Trophoblast cell (in vitro differentiated cells and primary cell): Measurements from ENCODE around the gene ACACB.

Experiments used
- DNase-seq, 2 donors: peaks; one replicate each; pipeline ENCODE4 v3.0.0-alpha.2; 2016
- H2AFZ ChIP-seq: 2 replicates; pipeline ENCODE4 v1.6.1; 2013; ENCODE audit warnings: low read length, moderate library complexity, mild to moderate bottlenecking; ENCODE audit not compliant: insufficient read depth, poor library complexity
- H2AK5ac ChIP-seq: 2 replicates; pipeline ENCODE4 v1.6.1; 2013; ENCODE audit warnings: mild to moderate bottlenecking, low read length
- H2BK120ac ChIP-seq: 2 replicates; pipeline ENCODE4 v1.6.1; 2013; ENCODE audit warnings: low read length, mild to moderate bottlenecking, moderate library complexity; ENCODE audit not compliant: insufficient read depth, poor library complexity
- H2BK12ac ChIP-seq: 2 replicates; pipeline ENCODE4 v1.6.1; 2013; ENCODE audit warnings: mild to moderate bottlenecking, low read length, moderate library complexity
- H2BK5ac ChIP-seq: 2 replicates; pipeline ENCODE4 v1.6.1; 2013; ENCODE audit warnings: low read length, low read depth, moderate library complexity, mild to moderate bottlenecking; ENCODE audit not compliant: poor library complexity
- H3K14ac ChIP-seq: 2 replicates; pipeline ENCODE4 v1.6.1; 2013; ENCODE audit warnings: mild to moderate bottlenecking, low read length
- H3K18ac ChIP-seq: 2 replicates; pipeline ENCODE4 v1.6.1; 2013; ENCODE audit warnings: mild to moderate bottlenecking, low read length
- H3K23ac ChIP-seq: 2 replicates; pipeline ENCODE4 v1.6.1; 2013; ENCODE audit warnings: low read length
- H3K27ac ChIP-seq: 2 replicates; pipeline ENCODE4 v1.5.1; 2013; ENCODE audit warnings: low read depth, mild to moderate bottlenecking, inconsistent platforms, low read length, moderate library complexity
- H3K27me3 ChIP-seq: 2 replicates; pipeline ENCODE4 v1.6.1; 2013; ENCODE audit warnings: inconsistent platforms, mild to moderate bottlenecking, low read length, moderate library complexity; ENCODE audit not compliant: insufficient read depth
- H3K36me3 ChIP-seq, 2 experiments: 1 replicate in 1 of 2; 2 replicates in 1 of 2; pipeline ENCODE4 v1.6.1; 2013; ENCODE audit warnings: low read length in 2 of 2, mild to moderate bottlenecking in 2 of 2, moderate library complexity in 1 of 2; ENCODE audit not compliant: insufficient read depth in 2 of 2, control insufficient read depth in 1 of 2
- H3K4ac ChIP-seq: 2 replicates; pipeline ENCODE4 v1.6.1; 2013; ENCODE audit warnings: low read depth, mild to moderate bottlenecking, low read length, moderate library complexity
- H3K4me1 ChIP-seq, 2 experiments: 1 replicate in 1 of 2; 2 replicates in 1 of 2; pipeline ENCODE4 v1.6.1; 2013; ENCODE audit warnings: low read length in 2 of 2, mild to moderate bottlenecking in 2 of 2, moderate library complexity in 1 of 2; ENCODE audit not compliant: insufficient read depth in 2 of 2, control insufficient read depth in 1 of 2
- H3K4me2 ChIP-seq: 2 replicates; pipeline ENCODE4 v1.6.1; 2013; ENCODE audit warnings: inconsistent platforms, mild to moderate bottlenecking, low read length, moderate library complexity
- H3K4me3 ChIP-seq: 2 replicates; pipeline ENCODE4 v1.5.1; 2013; ENCODE audit warnings: mild to moderate bottlenecking, low read depth, low read length, inconsistent platforms
- H3K79me1 ChIP-seq: one replicate; pipeline ENCODE4 v1.6.1; 2013; ENCODE audit warnings: low read length
- H3K79me2 ChIP-seq: 2 replicates; pipeline ENCODE4 v1.6.1; 2013; ENCODE audit warnings: low read length, mild to moderate bottlenecking; ENCODE audit not compliant: control insufficient read depth, insufficient read depth, poor library complexity
- H3K9ac ChIP-seq: 2 replicates; pipeline ENCODE4 v1.6.1; 2013; ENCODE audit warnings: mild to moderate bottlenecking, low read length
- H3K9me3 ChIP-seq: 2 replicates; pipeline ENCODE4 v1.6.1; 2013; ENCODE audit warnings: low read depth, mild to moderate bottlenecking, control low read depth, inconsistent platforms, low read length; ENCODE audit not compliant: insufficient read depth
- H4K12ac ChIP-seq: 2 replicates; pipeline ENCODE4 v1.6.1; 2013; ENCODE audit warnings: low read depth, mild to moderate bottlenecking, low read length, moderate library complexity
- H4K8ac ChIP-seq: 2 replicates; pipeline ENCODE4 v1.6.1; 2013; ENCODE audit warnings: low read depth, mild to moderate bottlenecking, low read length, moderate library complexity
- H4K91ac ChIP-seq: one replicate; pipeline ENCODE4 v1.6.1; 2013; ENCODE audit warnings: low read depth, mild to moderate bottlenecking, low read length, moderate library complexity
- WGBS: extraction: QIAGEN DNeasy Blood & Tissue Kit; methylation state at CpG from one replicate; pipeline ENCODE4 v1.1.7; 2013; ENCODE audit warnings: missing lambda C conversion rate; ENCODE audit not compliant: insufficient read length, insufficient coverage; ENCODE audit errors: extremely low coverage; 5-methylcytosine and 5-hydroxymethylcytosine counted together

Gene ACACB

GRCh38 chr12:109271418-109271817 is 155.0 kb downstream of the ACACB start:
- Histone ChIP-seq H3K4me2 (no peak overlapping the region), H2AK5ac (no peak overlapping the region), H2AFZ (no peak overlapping the region), H3K23ac (no peak overlapping the region), H3K9ac (no peak overlapping the region), H3K27ac (no peak overlapping the region), H3K27me3 (no peaks in the 10 kb centered on the region), H4K91ac (no peak overlapping the region), H2BK120ac (no peak overlapping the region), H3K18ac (no peak overlapping the region), H3K4me1 (no peaks in the 10 kb centered on the region), H3K79me2 (no peaks in the 10 kb centered on the region), H3K36me3 (no peaks in the 10 kb centered on the region), H3K14ac (no peak overlapping the region), H3K9me3 (peaks cover 2% of the 10 kb centered on the region), H3K4me3 (no peak overlapping the region), H2BK5ac (no peak overlapping the region), H3K4ac (no peak overlapping the region), H4K12ac (no peak overlapping the region), H4K8ac (no peak overlapping the region), H2BK12ac (no peak overlapping the region), H3K79me1 (no peaks in the 10 kb centered on the region)
- no CpG with 5 or more reads among the region's 3 CpGs for WGBS
- DNase-seq: no peak

GRCh38 chr12:109273354-109273753 is 157.0 kb downstream of the ACACB start:
- no peak for DNase-seq
- no peak overlapping the region for H3K9ac ChIP-seq
- no peaks in the 10 kb centered on the region for H3K27me3 ChIP-seq
- no peak overlapping the region for H2AFZ ChIP-seq
- H2BK12ac ChIP-seq: no peak overlapping the region
- H3K79me1 ChIP-seq: no peaks in the 10 kb centered on the region
- no peak overlapping the region for H4K8ac ChIP-seq
- peaks cover 1% of the 10 kb centered on the region for H3K9me3 ChIP-seq
- no peak overlapping the region for H3K18ac ChIP-seq
- no peak overlapping the region for H2BK5ac ChIP-seq
- H4K91ac ChIP-seq: no peak overlapping the region
- H3K4ac ChIP-seq: no peak overlapping the region
- no CpG with 5 or more reads among the region's 16 CpGs for WGBS
- no peak overlapping the region for H3K27ac ChIP-seq
- no peaks in the 10 kb centered on the region for H3K36me3 ChIP-seq
- H3K79me2 ChIP-seq: no peaks in the 10 kb centered on the region
- H3K23ac ChIP-seq: no peak overlapping the region
- no peak overlapping the region for H4K12ac ChIP-seq
- peak overlapping the region; percentile 28 for H3K4me3 ChIP-seq
- peaks cover 0 to 3% of the 10 kb centered on the region in 2 experiments for H3K4me1 ChIP-seq
- H2AK5ac ChIP-seq: no peak overlapping the region
- H3K4me2 ChIP-seq: no peak overlapping the region
- no peak overlapping the region for H3K14ac ChIP-seq
- H2BK120ac ChIP-seq: no peak overlapping the region

GRCh38 chr12:109274381-109274780 is 158.0 kb downstream of the ACACB start:
- Histone ChIP-seq H4K91ac (no peak overlapping the region), H2BK5ac (no peak overlapping the region), H2AK5ac (no peak overlapping the region), H3K4me1 (peaks cover 0 to 3% of the 10 kb centered on the region in 2 experiments), H3K4ac (no peak overlapping the region), H2BK12ac (no peak overlapping the region), H3K18ac (no peak overlapping the region), H3K4me3 (no peak overlapping the region), H3K14ac (no peak overlapping the region), H4K8ac (no peak overlapping the region), H3K79me1 (no peaks in the 10 kb centered on the region), H3K27ac (no peak overlapping the region), H2BK120ac (no peak overlapping the region), H3K9ac (no peak overlapping the region), H3K27me3 (no peaks in the 10 kb centered on the region), H3K23ac (no peak overlapping the region), H3K9me3 (peaks cover 1% of the 10 kb centered on the region), H3K4me2 (no peak overlapping the region), H4K12ac (no peak overlapping the region), H3K79me2 (no peaks in the 10 kb centered on the region), H2AFZ (no peak overlapping the region), H3K36me3 (no peaks in the 10 kb centered on the region)
- WGBS: no CpG with 5 or more reads among the region's 1 CpG
- no peak for DNase-seq

GRCh38 chr12:109275173-109275572 is 158.8 kb downstream of the ACACB start:
- Histone ChIP-seq H3K79me2 (no peaks in the 10 kb centered on the region), H2BK5ac (no peak overlapping the region), H2BK120ac (no peak overlapping the region), H3K36me3 (no peaks in the 10 kb centered on the region), H2BK12ac (no peak overlapping the region), H4K91ac (no peak overlapping the region), H3K27me3 (no peaks in the 10 kb centered on the region), H3K23ac (no peak overlapping the region), H3K27ac (no peak overlapping the region), H2AK5ac (no peak overlapping the region), H3K9me3 (peaks cover 1% of the 10 kb centered on the region), H3K14ac (no peak overlapping the region), H3K79me1 (no peaks in the 10 kb centered on the region), H3K4me3 (no peak overlapping the region), H3K4me1 (peaks cover 0 to 3% of the 10 kb centered on the region in 2 experiments), H4K8ac (no peak overlapping the region), H4K12ac (no peak overlapping the region), H2AFZ (no peak overlapping the region), H3K18ac (no peak overlapping the region), H3K9ac (no peak overlapping the region), H3K4ac (no peak overlapping the region), H3K4me2 (no peak overlapping the region)
- WGBS: no CpG with 5 or more reads among the region's 4 CpGs
- no peak for DNase-seq
